ENCODE measurements around the gene MYOCD. TPM values are rescaled to one million over a fixed set of nuclear protein-coding genes. Genes with fewer than 3 reads are reported as not detected.
A peak's percentile ranks its signal among the peaks of the same experiment; 100 is the strongest.

Gene MYOCD
- total RNA-seq, 1 donor from 2014 or later: not detected

- DNase-seq (ENCODE audit: low read depth): no peak
These were observed 43.4 kb downstream of the MYOCD start for GRCh38 chr17:12709063-12709462.

GRCh38 chr17:12712415-12712814, 46.7 kb downstream of the MYOCD start:
- no peak for DNase-seq (ENCODE audit: low read depth)

- no peak for DNase-seq (ENCODE audit: low read depth)
These were observed 47.3 kb downstream of the MYOCD start for GRCh38 chr17:12712941-12713340.

- no peak for DNase-seq (ENCODE audit: low read depth)
These were observed 54.3 kb downstream of the MYOCD start for GRCh38 chr17:12719948-12720347.

GRCh38 chr17:12721581-12721980, 55.9 kb downstream of the MYOCD start:
- no peak for DNase-seq (ENCODE audit: low read depth)

- DNase-seq (ENCODE audit: low read depth): no peak
These were observed 56.6 kb downstream of the MYOCD start for GRCh38 chr17:12722282-12722681.

GRCh38 chr17:12726131-12726530, 60.4 kb downstream of the MYOCD start:
- no peak for DNase-seq (ENCODE audit: low read depth)

- DNase-seq (ENCODE audit: low read depth): peak; percentile 11
These were observed 61.5 kb downstream of the MYOCD start for GRCh38 chr17:12727076-12727760.

GRCh38 chr17:12727881-12728280, 62.2 kb downstream of the MYOCD start:
- DNase-seq (ENCODE audit: low read depth): no peak

- DNase-seq (ENCODE audit: low read depth): no peak
These were observed 63.4 kb downstream of the MYOCD start for GRCh38 chr17:12729086-12729485.

GRCh38 chr17:12730421-12730820, 64.7 kb downstream of the MYOCD start:
- no peak for DNase-seq (ENCODE audit: low read depth)

GRCh38 chr17:12730931-12731521, 65.3 kb downstream of the MYOCD start:
- DNase-seq (ENCODE audit: low read depth): peak; percentile 44

- no peak for DNase-seq (ENCODE audit: low read depth)
These were observed 66.1 kb downstream of the MYOCD start for GRCh38 chr17:12731839-12732238.

GRCh38 chr17:12732366-12732765, 66.7 kb downstream of the MYOCD start:
- no peak for DNase-seq (ENCODE audit: low read depth)

- DNase-seq (ENCODE audit: low read depth): no peak
These were observed 69.2 kb downstream of the MYOCD start for GRCh38 chr17:12734926-12735325.

GRCh38 chr17:12735517-12735916, 69.8 kb downstream of the MYOCD start:
- no peak for DNase-seq (ENCODE audit: low read depth)

- no peak for DNase-seq (ENCODE audit: low read depth)
These were observed 70.8 kb downstream of the MYOCD start for GRCh38 chr17:12736526-12736925.

- DNase-seq (ENCODE audit: low read depth): no peak
These were observed 72.2 kb downstream of the MYOCD start for GRCh38 chr17:12737740-12738469.

GRCh38 chr17:12738624-12739023, 72.9 kb downstream of the MYOCD start:
- DNase-seq (ENCODE audit: low read depth): no peak

GRCh38 chr17:12739500-12739899, 73.8 kb downstream of the MYOCD start:
- no peak for DNase-seq (ENCODE audit: low read depth)

- DNase-seq (ENCODE audit: low read depth): no peak
These were observed 77.4 kb downstream of the MYOCD start for GRCh38 chr17:12743046-12743445.

- DNase-seq (ENCODE audit: low read depth): peak; percentile 7
These were observed 78.6 kb downstream of the MYOCD start for GRCh38 chr17:12744298-12744697.

GRCh38 chr17:12744786-12745185, 79.1 kb downstream of the MYOCD start:
- no peak for DNase-seq (ENCODE audit: low read depth)
